Nephron (organoid): ENCODE measurements around the gene TMPRSS3.
A peak's percentile ranks its signal among the peaks of the same experiment; 100 is the strongest.

Source experiments
- H3K27ac Mint-ChIP-seq, 3 experiments: 2 replicates each; pipeline ENCODE4 v1.8.0; 2020; ENCODE audit warnings: mixed read lengths in 3 of 3, mild to moderate bottlenecking in 2 of 3, moderate library complexity in 1 of 3
- H3K27me3 Mint-ChIP-seq: 2 replicates; pipeline ENCODE4 v1.8.0; 2021; ENCODE audit warnings: low read depth, mild to moderate bottlenecking, moderate library complexity, mixed read lengths
- H3K36me3 Mint-ChIP-seq: 2 replicates; pipeline ENCODE4 v1.8.0; 2020; ENCODE audit warnings: low read depth, mixed read lengths
- H3K4me1 Mint-ChIP-seq: 2 replicates; pipeline ENCODE4 v1.8.0; 2020; ENCODE audit warnings: mixed read lengths
- H3K4me3 Mint-ChIP-seq, 3 experiments: 2 replicates each; pipeline ENCODE4 v1.8.0; 2020; ENCODE audit warnings: mild to moderate bottlenecking in 3 of 3, mixed read lengths in 3 of 3, moderate library complexity in 2 of 3
- H3K9me3 Mint-ChIP-seq: 2 replicates; pipeline ENCODE4 v1.8.0; 2020; ENCODE audit warnings: mixed read lengths
- CTCF ChIP-seq, 3 experiments: fragments of 200-600 bp; sonication (generic); IDR thresholded peaks; one replicate each; pipeline ENCODE4 v1.5.0; 2021; ENCODE audit warnings: antibody characterized with exemption in 3 of 3; ENCODE audit not compliant: unreplicated experiment in 3 of 3

TMPRSS3 gene

GRCh38 chr21:42405064-42406013, 9.5 kb upstream of the TMPRSS3 start:
- no peak for TF ChIP-seq CTCF (IDR thresholded peaks at IDR 0.05; ENCODE audit: unreplicated experiment in 3 of 3)
- Mint-ChIP-seq H3K27me3 (peaks cover 8% of the 10 kb centered on the region), H3K36me3 (no peaks in the 10 kb centered on the region), H3K27ac (no peak overlapping the region), H3K4me1 (peaks cover 4% of the 10 kb centered on the region), H3K4me3 (no peak overlapping the region), H3K9me3 (no peaks in the 10 kb centered on the region)

- peaks cover 3% of the 10 kb centered on the region for H3K27me3 Mint-ChIP-seq
- H3K27ac Mint-ChIP-seq, result no peak overlapping the region
Measured at GRCh38 chr21:42404539-42404938, 8.7 kb upstream of the TMPRSS3 start.

GRCh38 chr21:42403611-42404231, 7.9 kb upstream of the TMPRSS3 start, which contains the start of gene UBASH3A:
Gene UBASH3A (plus strand): TSS chr21:42403902. CDS start chr21:42403946, 44 bp downstream.
- no peaks in the 10 kb centered on the region for H3K36me3 Mint-ChIP-seq
- no peak for TF ChIP-seq CTCF (IDR thresholded peaks at IDR 0.05; ENCODE audit: unreplicated experiment in 3 of 3)
- H3K9me3 Mint-ChIP-seq, result no peaks in the 10 kb centered on the region
- H3K4me3 Mint-ChIP-seq, result no peak within 1 kb of the TSS
- H3K4me1 Mint-ChIP-seq, result peaks cover 9% of the 10 kb centered on the region
- peaks cover 5% of the 10 kb centered on the region for H3K27me3 Mint-ChIP-seq
- H3K27ac Mint-ChIP-seq, result peak within 1 kb of the TSS in 1 of 3 experiments; percentile 46

More at GRCh38 chr21:42404539-42404938, 8.7 kb upstream of the TMPRSS3 start:
- Mint-ChIP-seq H3K4me3 (no peak overlapping the region), H3K36me3 (no peaks in the 10 kb centered on the region), H3K9me3 (no peaks in the 10 kb centered on the region), H3K4me1 (peaks cover 4% of the 10 kb centered on the region)
- TF ChIP-seq CTCF (IDR thresholded peaks at IDR 0.05; ENCODE audit: unreplicated experiment in 3 of 3), result no peak

- H3K4me1 Mint-ChIP-seq, result peaks cover 21% of the 10 kb centered on the region
- no peak overlapping the region for H3K4me3 Mint-ChIP-seq
- TF ChIP-seq CTCF (IDR thresholded peaks at IDR 0.05; ENCODE audit: unreplicated experiment in 3 of 3), result no peak
- peaks cover 12% of the 10 kb centered on the region for H3K27me3 Mint-ChIP-seq
- H3K36me3 Mint-ChIP-seq, result no peaks in the 10 kb centered on the region
- H3K27ac Mint-ChIP-seq, result no peak overlapping the region
- H3K9me3 Mint-ChIP-seq, result no peaks in the 10 kb centered on the region
Measured at GRCh38 chr21:42401820-42402251, 6.0 kb upstream of the TMPRSS3 start.

- Mint-ChIP-seq H3K36me3 (no peaks in the 10 kb centered on the region), H3K27ac (no peak overlapping the region), H3K4me1 (peaks cover 21% of the 10 kb centered on the region), H3K4me3 (no peak overlapping the region), H3K27me3 (peaks cover 12% of the 10 kb centered on the region), H3K9me3 (no peaks in the 10 kb centered on the region)
- no peak for TF ChIP-seq CTCF (IDR thresholded peaks at IDR 0.05; ENCODE audit: unreplicated experiment in 3 of 3)
Measured at GRCh38 chr21:42401154-42401553, 5.3 kb upstream of the TMPRSS3 start.
